ENCODE measurements around the gene KLHL24.
"Not testable (repeated sequence)": the region's sequence is repeated elsewhere in the genome, so short reads cannot be mapped to it uniquely, and the experiment has no call there.

KLHL24 gene

GRCh38 chr3:183635107-183635430 is 354 bp upstream of the KLHL24 start:
- no peak for DNase-seq

DNA sequence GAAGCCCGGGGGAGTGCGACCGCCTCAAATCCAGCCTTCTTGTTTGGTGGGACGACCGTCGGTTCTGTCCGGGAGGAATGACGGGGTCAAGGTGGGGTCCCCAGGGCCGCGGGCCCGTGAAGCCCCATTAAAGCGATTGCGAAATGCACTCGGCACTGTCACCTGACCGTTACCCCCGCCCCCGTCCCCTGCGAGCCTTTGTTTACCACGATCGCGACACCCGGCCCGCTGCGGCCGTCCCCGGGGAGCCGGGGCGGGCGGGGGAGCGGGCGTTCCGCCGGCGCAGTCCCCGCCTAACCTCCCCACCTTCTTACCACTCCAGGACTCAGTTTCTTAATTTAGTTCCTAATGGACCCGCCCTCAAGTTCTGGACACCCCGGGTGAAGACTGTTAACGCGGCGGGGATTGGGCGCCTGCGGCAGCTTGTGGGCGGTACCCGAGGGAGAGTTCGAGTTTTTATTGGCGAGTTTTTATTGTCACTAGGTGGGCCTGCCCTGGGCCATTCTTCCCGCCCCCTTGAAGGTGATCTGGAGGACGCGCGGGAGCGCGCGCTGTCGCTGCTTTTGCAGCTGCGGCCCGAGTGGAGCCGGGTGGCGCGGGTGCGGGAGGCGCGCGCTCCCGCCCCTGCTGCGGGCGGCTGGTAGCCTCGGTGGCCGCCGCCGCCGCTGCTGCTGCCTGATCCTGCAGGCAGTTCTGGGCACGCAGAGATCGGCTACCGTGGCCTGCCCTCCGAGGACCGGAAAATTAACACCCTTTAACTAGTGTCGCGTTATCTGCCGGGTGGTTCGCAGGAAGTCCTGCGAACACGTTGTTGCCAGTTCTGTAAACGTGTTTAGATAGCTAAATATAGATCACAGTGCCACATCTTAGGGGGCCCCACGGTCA is 1.0 kb downstream of the KLHL24 start:
- DNase-seq, result peak; percentile 94

DNA sequence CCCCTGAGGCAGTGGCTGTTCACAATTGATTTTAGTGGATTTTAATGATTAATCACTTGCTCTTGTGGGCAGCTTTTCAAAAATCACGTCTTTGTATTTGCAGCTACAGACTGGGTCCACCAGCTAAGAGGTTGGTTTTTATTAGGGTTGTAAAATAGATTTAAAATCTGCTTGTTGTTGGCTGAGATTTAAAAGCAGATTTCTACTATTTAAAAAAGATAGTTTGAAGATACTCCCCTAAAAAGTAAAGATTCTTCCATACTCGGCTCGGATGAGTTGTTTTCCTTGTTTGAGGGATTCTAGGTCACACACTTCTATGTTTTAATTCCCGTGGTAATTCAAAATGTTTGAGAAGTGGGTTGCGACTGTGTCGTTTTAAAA is 1.7 kb downstream of the KLHL24 start:
- DNase-seq, result no peak

DNA sequence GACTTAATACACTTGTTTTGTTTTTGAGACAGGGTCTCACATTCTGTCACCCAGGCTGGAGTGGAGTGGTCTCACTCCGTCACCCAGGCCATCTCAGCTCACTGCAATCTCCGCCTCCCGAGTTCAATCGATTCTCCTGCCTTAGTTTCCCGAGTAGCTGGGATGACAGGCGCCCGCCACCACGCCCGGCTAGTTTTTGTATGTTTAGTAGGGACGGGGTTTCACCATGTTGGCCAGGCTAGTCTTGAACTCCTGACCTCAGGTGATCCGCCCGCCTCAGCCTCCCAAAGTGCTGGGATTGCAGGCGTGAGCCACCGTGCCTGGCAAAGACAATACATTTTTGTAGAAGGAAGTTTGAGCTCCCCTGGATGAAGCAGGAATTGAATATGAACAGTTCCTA is 2.2 kb downstream of the KLHL24 start:
- DNase-seq, result not testable (repeated sequence)

DNA sequence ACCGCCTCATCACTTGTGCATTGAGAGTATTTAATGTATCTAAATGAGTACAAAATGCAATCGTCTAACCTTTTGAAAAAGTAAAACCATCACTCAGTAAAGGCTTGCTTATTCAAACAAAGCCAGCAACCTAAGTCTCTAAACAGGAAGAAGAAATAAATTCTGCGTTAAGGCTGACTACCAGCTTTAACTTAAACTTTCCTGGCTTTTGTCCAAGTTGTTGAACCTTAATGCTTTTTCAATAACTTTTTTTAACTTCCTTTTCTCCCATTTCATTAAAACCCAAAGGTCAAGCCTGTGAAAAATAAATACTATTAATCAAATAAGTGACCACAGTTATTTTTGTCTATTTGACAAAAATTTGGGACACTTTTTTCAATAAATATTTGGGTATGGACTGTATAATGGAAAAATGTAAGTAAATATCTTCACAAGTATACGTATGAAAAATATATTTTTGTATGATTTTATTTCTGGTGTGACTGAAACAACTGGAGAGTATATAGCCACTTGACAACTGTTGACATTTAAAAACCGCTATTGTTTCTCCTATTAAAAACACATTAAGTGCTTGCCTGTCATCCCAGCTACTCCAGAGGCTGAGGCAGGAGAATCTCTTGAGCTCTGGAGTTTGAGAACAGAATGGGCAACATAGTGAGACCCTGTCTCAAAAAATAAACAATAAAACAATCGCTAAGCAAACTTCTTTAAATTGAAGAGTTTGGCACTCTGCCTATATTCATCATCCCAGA is 2.9 kb downstream of the KLHL24 start:
- DNase-seq, result no peak

GRCh38 chr3:183640635-183641034 is 5.2 kb downstream of the KLHL24 start:
- DNase-seq, result not testable (repeated sequence)

DNA sequence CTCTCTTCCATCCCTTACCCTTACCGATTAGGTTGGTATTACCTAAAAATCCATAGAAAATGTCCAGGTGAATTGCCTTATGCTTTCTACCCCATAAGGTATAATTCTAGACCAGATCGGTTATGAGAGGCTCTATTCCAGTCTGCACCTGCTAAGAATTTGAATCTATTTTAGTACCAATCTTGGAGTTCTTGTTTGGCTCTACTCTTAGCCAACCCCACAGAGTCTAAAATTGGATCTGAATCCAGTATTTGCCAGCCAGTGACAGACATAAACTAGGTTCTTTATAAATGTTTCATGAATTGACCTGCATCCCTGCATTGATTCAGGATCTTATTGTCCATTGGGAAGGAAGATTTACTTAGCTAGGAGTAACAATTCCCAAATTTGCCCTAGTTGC is 6.5 kb downstream of the KLHL24 start:
- no peak for DNase-seq

DNA sequence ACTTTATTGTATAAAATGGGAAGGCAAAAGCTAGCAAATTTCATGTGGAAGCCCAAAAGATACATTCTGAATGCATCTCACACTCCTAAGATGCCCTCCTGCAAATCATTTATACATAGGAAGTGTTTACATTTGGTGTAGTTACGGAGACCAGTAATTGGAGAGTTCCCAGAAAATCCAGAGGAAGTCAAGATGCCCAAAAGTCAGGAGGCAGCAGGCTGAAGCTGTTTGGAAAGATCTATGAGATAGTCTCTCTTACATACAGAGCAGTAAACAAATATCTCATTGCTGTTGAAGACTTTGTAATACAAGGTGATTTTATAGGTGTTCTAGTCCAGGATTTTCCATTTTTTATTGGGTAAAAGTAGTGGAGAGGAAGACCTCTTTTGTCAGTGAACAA is 8.8 kb downstream of the KLHL24 start:
- DNase-seq, result no peak

- DNase-seq, result no peak
Observed at GRCh38 chr3:183645254-183645653, 9.8 kb downstream of the KLHL24 start.

DNA sequence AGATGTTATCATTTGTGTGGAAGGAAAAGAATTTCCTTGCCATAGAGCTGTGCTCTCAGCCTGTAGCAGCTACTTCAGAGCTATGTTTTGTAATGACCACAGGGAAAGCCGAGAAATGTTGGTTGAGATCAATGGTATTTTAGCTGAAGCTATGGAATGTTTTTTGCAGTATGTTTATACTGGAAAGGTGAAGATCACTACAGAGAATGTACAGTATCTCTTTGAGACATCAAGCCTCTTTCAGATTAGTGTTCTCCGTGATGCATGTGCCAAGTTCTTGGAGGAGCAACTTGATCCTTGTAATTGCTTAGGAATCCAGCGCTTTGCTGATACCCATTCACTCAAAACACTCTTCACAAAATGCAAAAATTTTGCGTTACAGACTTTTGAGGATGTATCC is 15.1 kb downstream of the KLHL24 start:
- no peak for DNase-seq

DNA sequence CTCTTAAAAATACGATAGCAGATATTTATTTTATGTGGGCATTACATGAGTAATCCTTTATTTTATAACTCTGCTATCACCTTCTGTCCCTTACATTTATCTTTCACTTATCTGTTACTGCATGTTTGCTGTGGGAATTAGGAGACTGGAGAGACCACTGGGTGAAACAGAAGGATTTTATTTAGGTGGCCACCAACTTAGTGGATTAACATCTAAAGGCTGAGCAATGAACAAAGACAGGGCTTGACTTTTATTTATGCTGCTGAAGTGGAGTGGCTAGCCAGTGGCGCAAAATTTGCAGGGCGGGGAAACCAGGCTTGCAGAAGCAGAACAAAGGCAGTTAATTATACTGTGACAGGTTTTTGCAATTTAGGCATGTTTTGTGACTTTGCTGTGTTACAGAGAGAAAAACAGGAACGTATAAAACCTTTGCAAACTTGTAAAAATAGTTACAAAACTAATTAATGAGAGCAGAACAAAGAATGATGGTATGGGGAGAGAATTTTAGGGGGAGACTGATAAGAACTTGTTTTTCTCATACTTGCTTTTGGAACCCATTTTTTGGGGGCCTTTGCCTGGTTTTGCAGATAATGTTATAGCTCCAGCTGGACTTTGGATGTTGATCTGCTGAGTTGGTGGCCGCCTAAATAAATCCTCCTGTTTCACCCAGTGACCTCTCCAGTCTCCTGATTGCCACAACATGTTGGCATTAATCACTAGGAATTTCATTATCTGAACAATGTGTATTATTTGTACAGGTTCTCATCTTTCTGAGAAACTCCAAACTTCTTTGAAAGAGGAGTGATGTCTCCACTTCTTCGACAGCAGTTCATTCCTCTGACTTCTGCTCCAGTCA is 18.0 kb downstream of the KLHL24 start:
- DNase-seq, result no peak

DNA sequence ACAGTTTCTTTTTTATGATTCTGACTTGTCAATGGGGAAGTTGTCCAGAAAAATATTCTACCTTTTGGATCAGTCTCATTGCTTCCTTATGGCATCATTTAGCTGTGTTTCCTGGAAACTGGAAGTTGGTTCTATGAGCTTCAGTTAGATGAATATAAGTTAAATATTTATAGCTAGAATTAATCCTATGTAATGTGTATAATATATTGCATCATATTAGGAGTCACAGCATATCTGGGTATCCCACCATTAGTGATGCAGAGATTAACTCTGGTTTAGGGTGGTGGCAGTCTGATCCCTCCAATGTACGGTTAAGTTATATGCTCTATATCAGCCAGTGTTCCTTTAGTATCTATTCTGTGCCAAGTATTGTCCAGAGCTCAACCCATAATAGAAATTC is 19.3 kb downstream of the KLHL24 start:
- no peak for DNase-seq

DNA sequence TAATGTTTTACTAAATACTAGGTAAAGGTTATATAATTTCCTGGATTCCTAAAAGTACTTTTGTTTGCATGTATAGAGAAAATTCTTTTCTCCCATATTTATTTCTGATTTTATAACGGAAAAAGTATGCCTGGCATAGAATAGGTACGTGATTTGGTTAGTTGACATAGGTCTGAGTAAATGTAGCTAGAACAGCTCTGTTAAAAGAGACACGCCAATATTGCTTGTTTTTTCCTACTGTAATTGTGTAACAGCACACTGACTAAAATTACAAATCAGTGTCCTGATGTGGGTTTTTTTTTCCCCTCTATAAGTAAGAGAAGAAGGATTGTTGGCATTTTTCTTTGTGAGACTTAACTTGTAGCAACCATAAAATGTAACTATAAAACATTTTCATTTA is 26.7 kb downstream of the KLHL24 start:
- no peak for DNase-seq

- DNase-seq, result no peak
Observed at GRCh38 chr3:183664913-183665381, 29.5 kb downstream of the KLHL24 start.

DNA sequence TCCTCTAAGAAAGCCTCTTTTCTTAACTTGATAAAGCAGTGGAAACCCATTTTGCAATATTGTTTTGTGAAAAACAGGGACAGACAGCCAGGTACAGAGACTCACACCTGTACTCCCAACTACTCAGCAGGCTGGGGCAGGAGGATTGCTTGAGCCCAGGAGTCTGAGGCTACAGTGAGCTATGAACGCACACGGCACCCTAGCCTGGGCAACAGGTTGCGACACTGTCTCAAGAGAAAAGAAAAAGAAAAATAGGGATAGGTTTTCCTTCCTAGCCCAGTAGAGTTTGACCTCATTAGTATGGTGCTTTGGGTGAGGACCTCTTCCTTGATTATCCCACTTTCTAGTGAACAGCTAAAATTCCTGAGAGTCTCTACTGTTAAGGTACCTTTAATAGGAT is 44.6 kb downstream of the KLHL24 start:
- no peak for DNase-seq

DNA sequence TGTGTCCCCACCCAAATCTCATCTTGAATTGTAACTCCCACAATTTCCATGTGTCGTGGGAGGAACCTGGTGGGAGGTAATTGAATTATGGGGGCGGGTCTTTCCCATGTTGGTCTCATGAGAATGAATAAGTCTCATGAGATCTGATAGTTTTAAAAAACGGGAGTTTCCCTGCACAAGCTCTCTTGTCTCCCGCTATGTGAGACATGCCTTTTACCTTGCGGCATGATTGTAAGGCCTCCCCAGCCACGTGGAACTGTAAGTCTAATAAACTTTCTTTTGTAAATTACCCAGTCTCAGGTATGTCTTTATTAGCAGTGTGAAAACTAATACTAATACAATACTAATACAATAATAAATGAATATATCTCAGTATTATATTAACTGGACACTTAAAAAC is 52.3 kb downstream of the KLHL24 start:
- DNase-seq, result no peak

GRCh38 chr3:183688874-183689273 is 53.5 kb downstream of the KLHL24 start:
- no peak for DNase-seq

DNA sequence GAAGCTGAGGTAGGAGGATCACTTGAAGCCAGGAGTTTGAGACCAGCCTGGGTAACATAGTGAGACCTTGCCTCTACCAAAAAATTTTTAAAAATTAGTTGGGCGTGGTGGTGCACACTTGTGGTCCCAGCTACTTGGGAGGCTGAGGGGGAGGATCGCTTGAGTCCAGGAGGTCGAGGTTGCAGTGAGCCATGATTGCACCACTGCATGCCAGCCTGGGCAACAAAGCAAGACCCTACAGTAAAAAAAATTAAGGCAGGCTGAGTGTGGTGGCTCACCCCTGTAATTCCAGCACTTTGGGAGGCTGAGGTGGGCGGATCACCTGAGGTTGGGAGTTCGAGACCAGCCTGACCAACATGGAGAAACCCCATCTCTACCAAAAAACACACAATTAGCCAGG is 54.2 kb downstream of the KLHL24 start:
- DNase-seq, result not testable (repeated sequence)

GRCh38 chr3:183690402-183690995 is 55.1 kb downstream of the KLHL24 start:
- no peak for DNase-seq

DNA sequence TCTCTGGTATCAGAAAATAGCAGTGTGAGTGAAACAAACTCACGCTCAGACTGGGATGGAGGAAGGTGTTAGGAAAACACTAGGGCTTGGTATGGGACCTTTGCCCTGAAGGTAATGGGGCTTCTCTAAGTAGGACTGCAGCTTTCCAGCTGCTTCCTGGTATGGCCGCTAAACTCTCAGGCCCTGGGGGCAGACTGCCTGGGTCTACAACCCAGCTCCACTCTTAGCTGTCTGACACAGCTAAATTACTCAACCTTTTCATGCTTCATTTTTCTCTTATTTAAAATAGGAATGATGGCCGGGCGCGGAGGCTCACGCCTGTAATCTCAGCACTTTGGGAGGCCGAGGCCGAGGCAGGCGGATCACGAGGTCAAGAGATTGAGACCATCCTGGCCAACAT is 57.0 kb downstream of the KLHL24 start:
- no peak for DNase-seq

- no peak for DNase-seq
Observed at GRCh38 chr3:183695569-183696364, 60.3 kb downstream of the KLHL24 start.

- DNase-seq, result no peak
Observed at GRCh38 chr3:183697123-183697609, 61.7 kb downstream of the KLHL24 start.

All from CD4-positive, alpha-beta T cell treated with Interleukin-6 for 4 hours (primary cell).